C4-2B (cell line): ENCODE results near the gene SLC9A5.
A peak's percentile ranks its signal among the peaks of the same experiment; 100 is the strongest.

Source experiments
- H3K27ac ChIP-seq: fragments of 450-650 bp; 2 replicates; pipeline ENCODE4 v1.5.1; 2017
- ZFX ChIP-seq: fragments of 450-650 bp; IDR thresholded peaks from 2 replicates; pipeline ENCODE4 v1.6.1; 2017
- TF ChIP-seq, protein P1 (sequence below): fragments of 450-650 bp; conservative IDR thresholded peaks from 2 replicates; pipeline ENCODE4 v1.5.1; 2017; ENCODE audit warnings: mild to moderate bottlenecking

SLC9A5 gene

GRCh38 chr16:67237396-67238277, 11.1 kb upstream of the SLC9A5 start:
- TF ChIP-seq, protein P1, sequence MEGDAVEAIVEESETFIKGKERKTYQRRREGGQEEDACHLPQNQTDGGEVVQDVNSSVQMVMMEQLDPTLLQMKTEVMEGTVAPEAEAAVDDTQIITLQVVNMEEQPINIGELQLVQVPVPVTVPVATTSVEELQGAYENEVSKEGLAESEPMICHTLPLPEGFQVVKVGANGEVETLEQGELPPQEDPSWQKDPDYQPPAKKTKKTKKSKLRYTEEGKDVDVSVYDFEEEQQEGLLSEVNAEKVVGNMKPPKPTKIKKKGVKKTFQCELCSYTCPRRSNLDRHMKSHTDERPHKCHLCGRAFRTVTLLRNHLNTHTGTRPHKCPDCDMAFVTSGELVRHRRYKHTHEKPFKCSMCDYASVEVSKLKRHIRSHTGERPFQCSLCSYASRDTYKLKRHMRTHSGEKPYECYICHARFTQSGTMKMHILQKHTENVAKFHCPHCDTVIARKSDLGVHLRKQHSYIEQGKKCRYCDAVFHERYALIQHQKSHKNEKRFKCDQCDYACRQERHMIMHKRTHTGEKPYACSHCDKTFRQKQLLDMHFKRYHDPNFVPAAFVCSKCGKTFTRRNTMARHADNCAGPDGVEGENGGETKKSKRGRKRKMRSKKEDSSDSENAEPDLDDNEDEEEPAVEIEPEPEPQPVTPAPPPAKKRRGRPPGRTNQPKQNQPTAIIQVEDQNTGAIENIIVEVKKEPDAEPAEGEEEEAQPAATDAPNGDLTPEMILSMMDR = no peak
- no peak for TF ChIP-seq ZFX
- no peak overlapping the region for H3K27ac ChIP-seq

GRCh38 chr16:67238278-67238575, 10.6 kb upstream of the SLC9A5 start:
- TF ChIP-seq ZFX = no peak
- TF ChIP-seq, protein P1 = no peak
- no peak overlapping the region for H3K27ac ChIP-seq

DNA sequence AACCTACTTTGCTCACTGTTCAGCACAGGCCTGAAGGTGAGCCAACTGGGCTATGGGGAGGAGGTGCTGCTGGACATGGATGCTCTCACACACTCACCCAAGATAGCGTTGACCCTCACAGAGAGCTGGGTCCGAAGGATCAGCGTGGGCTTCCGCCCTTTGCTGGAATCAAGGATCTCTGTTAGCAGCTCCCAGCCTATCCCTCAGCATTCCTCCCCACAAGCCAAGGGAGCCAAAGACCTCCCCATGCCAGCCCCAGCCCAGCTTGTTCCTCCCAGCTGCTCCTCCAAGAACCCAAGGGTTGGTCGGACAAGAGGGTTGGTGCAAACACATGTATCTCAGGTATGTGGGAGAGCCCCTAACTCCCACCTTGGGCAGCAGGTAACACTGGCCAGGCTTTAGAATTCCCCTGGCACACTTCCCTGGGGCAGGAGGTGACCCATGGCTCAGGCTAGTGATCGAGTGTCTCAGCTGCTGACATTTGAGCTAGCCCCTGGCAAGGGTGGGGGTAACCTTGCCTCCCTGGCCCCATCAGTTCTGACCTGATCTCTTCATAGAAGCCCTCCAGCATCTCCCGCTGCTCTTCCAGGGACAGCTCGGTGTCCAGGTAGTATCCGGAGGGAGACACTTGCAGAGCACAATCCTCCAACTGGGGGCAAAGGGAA, 9.8 kb upstream of the SLC9A5 start:
- no peak overlapping the region for H3K27ac ChIP-seq
- TF ChIP-seq ZFX = no peak
- TF ChIP-seq, protein P1 = no peak

DNA sequence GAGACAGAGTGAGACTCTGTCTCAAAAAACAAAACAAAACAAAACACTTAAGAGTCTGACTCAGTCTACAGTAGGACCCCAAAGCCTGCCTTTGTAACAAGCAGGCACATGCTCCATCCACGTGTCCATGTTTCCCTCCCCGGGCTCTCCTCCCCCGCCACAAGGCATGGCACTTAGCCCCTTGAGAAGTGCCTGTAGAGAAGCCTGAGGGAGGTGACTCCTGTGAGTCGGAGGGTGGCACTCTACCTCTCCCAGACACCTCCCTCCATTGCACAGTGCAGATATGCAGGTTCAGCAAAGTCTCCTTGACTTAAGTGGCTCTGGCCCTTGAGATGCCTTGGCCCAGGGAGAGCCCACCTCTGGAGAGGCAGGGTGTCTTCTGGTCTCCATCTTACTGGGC, 8.3 kb upstream of the SLC9A5 start:
- H3K27ac ChIP-seq = peak overlapping the region; percentile 94
- TF ChIP-seq, protein P1 = no peak
- TF ChIP-seq ZFX = no peak

DNA sequence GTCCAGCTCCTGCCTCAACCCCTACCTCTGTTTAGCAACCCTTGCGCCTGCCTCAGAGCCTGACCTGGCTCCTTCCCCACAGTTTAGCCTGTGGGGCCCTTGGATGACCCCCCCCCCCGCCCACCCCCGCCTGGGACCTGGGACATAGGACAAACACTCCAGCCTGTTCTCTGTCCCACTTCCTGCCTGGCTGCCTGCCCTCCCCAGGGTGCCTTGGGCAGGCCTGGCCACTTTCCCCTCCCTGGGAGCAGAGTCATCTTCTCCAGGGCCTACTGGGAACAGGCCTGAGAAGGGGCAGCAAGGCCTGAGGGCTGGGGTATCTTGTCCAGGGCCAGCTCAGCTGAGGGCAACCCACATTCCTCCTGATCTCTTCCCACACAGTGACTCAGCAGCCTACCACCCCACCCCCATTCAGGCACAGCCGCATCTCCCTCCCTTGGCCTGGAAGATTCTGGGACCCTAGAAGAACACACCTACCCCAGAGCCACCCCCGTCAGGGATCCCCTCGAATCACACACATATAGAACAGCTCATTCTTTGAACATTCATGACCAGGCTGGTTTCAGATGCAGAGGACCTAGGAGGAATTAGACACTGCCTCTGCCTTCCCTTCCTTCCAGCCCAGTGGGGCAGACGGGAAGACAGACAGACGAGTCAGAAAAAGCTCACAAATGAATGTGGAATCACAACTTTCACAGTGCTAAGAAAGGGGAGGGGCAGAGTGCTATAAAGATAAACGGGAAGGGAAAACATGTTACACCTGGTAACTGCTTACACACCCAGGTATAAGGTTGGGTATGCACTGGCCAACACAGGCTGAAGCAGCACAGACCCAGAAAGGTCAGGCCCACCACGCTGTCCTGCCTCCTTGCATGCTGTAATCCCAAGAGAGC, 7.5 kb upstream of the SLC9A5 start:
- H3K27ac ChIP-seq = peak overlapping the region; percentile 94
- TF ChIP-seq, protein P1 = no peak
- TF ChIP-seq ZFX = peak; percentile 82; the same call in 1 of the 2 replicates

DNA sequence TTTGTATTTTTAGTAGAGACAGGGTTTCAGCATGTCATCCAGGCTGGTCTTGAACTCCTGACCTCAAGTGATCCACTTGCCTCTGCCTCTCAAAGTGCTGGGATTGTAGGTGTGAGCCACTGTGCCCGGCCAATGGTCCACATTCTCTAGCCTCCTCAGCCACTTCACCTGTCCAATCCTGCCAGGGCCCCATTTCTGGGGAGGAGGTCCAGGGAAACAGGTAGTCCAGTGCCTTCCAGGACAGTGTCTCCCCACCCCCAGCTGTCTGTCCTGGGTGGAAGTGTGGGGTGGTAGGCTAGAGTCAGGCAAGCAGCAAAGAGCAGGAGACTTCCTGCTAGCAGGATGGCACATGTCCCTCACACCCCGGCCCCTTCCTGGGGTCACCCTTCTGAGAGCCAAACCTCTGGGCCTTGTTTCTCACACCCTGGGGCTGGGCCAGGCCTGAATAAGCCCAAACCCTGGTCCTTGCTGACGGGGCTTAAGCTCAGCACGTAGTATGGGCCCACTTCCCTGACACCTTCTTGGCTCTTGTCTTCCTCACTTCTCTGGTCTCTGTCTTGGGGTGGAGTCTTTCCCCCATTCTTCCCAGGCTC, 6.5 kb upstream of the SLC9A5 start:
- TF ChIP-seq, protein P1 = no peak
- no peak for TF ChIP-seq ZFX
- peak overlapping the region; percentile 94 for H3K27ac ChIP-seq
